H9 (cell line): ENCODE measurements around the gene BEST3. TPM values are rescaled to one million over a fixed set of nuclear protein-coding genes. Genes with fewer than 3 reads are reported as not detected.

ENCODE experiments used
- DNase-seq: peaks from one replicate; pipeline ENCODE4 v3.0.0-alpha.2; 2017
- H2AFZ ChIP-seq: one replicate; pipeline ENCODE4 v1.6.1; 2013; ENCODE audit warnings: mild to moderate bottlenecking, low read length, control low read depth, moderate library complexity
- H2AK5ac ChIP-seq: 2 replicates; pipeline ENCODE4 v1.6.1; 2013; ENCODE audit warnings: low read length, control low read depth, mixed read lengths; ENCODE audit not compliant: insufficient read length
- H2BK120ac ChIP-seq: one replicate; pipeline ENCODE4 v1.6.1; 2013; ENCODE audit warnings: low read depth, mild to moderate bottlenecking, low read length, control low read depth, inconsistent platforms; ENCODE audit not compliant: poor library complexity, severe bottlenecking
- H2BK12ac ChIP-seq: 2 replicates; pipeline ENCODE4 v1.6.1; 2013; ENCODE audit warnings: low read length, control low read depth, mixed read lengths, low read depth; ENCODE audit not compliant: insufficient read length
- H2BK15ac ChIP-seq: 2 replicates; pipeline ENCODE4 v1.6.1; 2013; ENCODE audit warnings: low read depth, low read length, control low read depth
- H2BK20ac ChIP-seq: one replicate; pipeline ENCODE4 v1.6.1; 2013; ENCODE audit warnings: low read depth, mild to moderate bottlenecking, low read length, control low read depth, inconsistent platforms; ENCODE audit not compliant: poor library complexity, severe bottlenecking
- H2BK5ac ChIP-seq: 2 replicates; pipeline ENCODE4 v1.6.1; 2013; ENCODE audit warnings: low read length, control low read depth, mixed read lengths; ENCODE audit not compliant: insufficient read length
- H3K14ac ChIP-seq: 2 replicates; pipeline ENCODE4 v1.6.1; 2013; ENCODE audit warnings: low read length, control low read depth; ENCODE audit not compliant: insufficient read depth
- H3K18ac ChIP-seq: 2 replicates; pipeline ENCODE4 v1.6.1; 2013; ENCODE audit warnings: low read depth, mild to moderate bottlenecking, mixed read lengths, low read length, control low read depth; ENCODE audit not compliant: insufficient read length
- H3K23ac ChIP-seq: 2 replicates; pipeline ENCODE4 v1.6.1; 2013; ENCODE audit warnings: low read length, control low read depth, mixed read lengths, low read depth; ENCODE audit not compliant: insufficient read length
- H3K23me2 ChIP-seq: 2 replicates; pipeline ENCODE4 v1.6.1; 2013; ENCODE audit warnings: low read depth, mild to moderate bottlenecking, mixed read lengths, low read length, control low read depth; ENCODE audit not compliant: insufficient read length, poor library complexity, severe bottlenecking
- H3K27ac ChIP-seq: 2 replicates; pipeline ENCODE4 v1.5.1; 2013; ENCODE audit warnings: low read length, control low read depth, mixed read lengths, low read depth; ENCODE audit not compliant: insufficient read length
- H3K27me3 ChIP-seq: 2 replicates; pipeline ENCODE4 v1.6.1; 2013; ENCODE audit warnings: low read length, control low read depth, inconsistent platforms; ENCODE audit not compliant: insufficient read depth
- H3K4ac ChIP-seq: 2 replicates; pipeline ENCODE4 v1.6.1; 2013; ENCODE audit warnings: low read depth, mild to moderate bottlenecking, control low read depth, inconsistent platforms, low read length, moderate library complexity
- H3K4me1 ChIP-seq: 2 replicates; pipeline ENCODE4 v1.6.1; 2013; ENCODE audit warnings: low read length, control low read depth, inconsistent platforms; ENCODE audit not compliant: insufficient read depth
- H3K4me2 ChIP-seq: 2 replicates; pipeline ENCODE4 v1.6.1; 2013; ENCODE audit warnings: low read length, control low read depth, mixed read lengths; ENCODE audit not compliant: insufficient read length, insufficient read depth
- H3K56ac ChIP-seq: 2 replicates; pipeline ENCODE4 v1.6.1; 2013; ENCODE audit warnings: low read depth, mild to moderate bottlenecking, mixed read lengths, low read length, control low read depth; ENCODE audit not compliant: insufficient read length
- H3K79me1 ChIP-seq: 2 replicates; pipeline ENCODE4 v1.6.1; 2013; ENCODE audit warnings: low read depth, mild to moderate bottlenecking, moderate library complexity, low read length, control low read depth, inconsistent platforms; ENCODE audit not compliant: insufficient read depth, poor library complexity, severe bottlenecking
- H3K79me2 ChIP-seq: 2 replicates; pipeline ENCODE4 v1.6.1; 2013; ENCODE audit warnings: low read length, control low read depth, inconsistent platforms; ENCODE audit not compliant: insufficient read depth
- H3K9ac ChIP-seq: 2 replicates; pipeline ENCODE4 v1.6.1; 2013; ENCODE audit warnings: low read length, control low read depth, mixed read lengths; ENCODE audit not compliant: insufficient read length; ENCODE audit errors: extremely low read depth
- H3K9me3 ChIP-seq: one replicate; pipeline ENCODE4 v1.6.1; 2013; ENCODE audit warnings: low read depth, low read length, inconsistent platforms; ENCODE audit not compliant: control insufficient read depth
- H3T11ph ChIP-seq: one replicate; pipeline ENCODE4 v1.6.1; 2013; ENCODE audit warnings: mild to moderate bottlenecking, low read length, control low read depth, inconsistent platforms
- H4K20me1 ChIP-seq: one replicate; pipeline ENCODE4 v1.6.1; 2013; ENCODE audit not compliant: control insufficient read depth, insufficient read length, insufficient read depth
- H4K5ac ChIP-seq: 2 replicates; pipeline ENCODE4 v1.6.1; 2013; ENCODE audit warnings: low read depth, mild to moderate bottlenecking, mixed read lengths, low read length, control low read depth; ENCODE audit not compliant: insufficient read length
- H4K8ac ChIP-seq: replicated peaks from 2 replicates; pipeline ENCODE4 v1.6.1; 2013; ENCODE audit warnings: low read length, control low read depth, mixed read lengths, low read depth; ENCODE audit not compliant: insufficient read length
- H4K91ac ChIP-seq: 2 replicates; pipeline ENCODE4 v1.6.1; 2013; ENCODE audit warnings: low read depth, mild to moderate bottlenecking, moderate library complexity, mixed read lengths, low read length, control low read depth; ENCODE audit not compliant: insufficient read length
- H3K27ac Mint-ChIP-seq, 3 experiments: 2 replicates in 2 of 3; 3 replicates in 1 of 3; pipeline ENCODE4 v1.8.0; 2020 to 2021; ENCODE audit warnings: mixed read lengths in 3 of 3, mild to moderate bottlenecking in 1 of 3, moderate library complexity in 1 of 3
- H3K27me3 Mint-ChIP-seq: 2 replicates; pipeline ENCODE4 v1.8.0; 2021; ENCODE audit warnings: low read depth, mild to moderate bottlenecking, moderate library complexity, mixed read lengths
- H3K36me3 Mint-ChIP-seq, 3 experiments: 2 replicates in 2 of 3; 3 replicates in 1 of 3; pipeline ENCODE4 v1.8.0; 2020 to 2021; ENCODE audit warnings: low read depth in 3 of 3, mixed read lengths in 3 of 3; ENCODE audit not compliant: insufficient read depth in 1 of 3
- H3K4me1 Mint-ChIP-seq, 2 experiments: 2 replicates each; pipeline ENCODE4 v1.8.0; 2020; ENCODE audit warnings: mixed read lengths in 2 of 2
- H3K4me3 Mint-ChIP-seq, 2 experiments: 2 replicates in 1 of 2; 3 replicates in 1 of 2; pipeline ENCODE4 v1.8.0; 2020 to 2021; ENCODE audit warnings: mild to moderate bottlenecking in 2 of 2, mixed read lengths in 2 of 2, moderate library complexity in 1 of 2
- H3K9me3 Mint-ChIP-seq, 2 experiments: 2 replicates in 1 of 2; 3 replicates in 1 of 2; pipeline ENCODE4 v1.8.0; 2020; ENCODE audit warnings: mild to moderate bottlenecking in 2 of 2, mixed read lengths in 2 of 2, moderate library complexity in 1 of 2
- CTCF ChIP-seq: fragments of 200-600 bp; sonication (generic); conservative IDR thresholded peaks from 3 replicates; pipeline ENCODE4 v1.8.0; 2021; ENCODE audit warnings: antibody characterized with exemption, mild to moderate bottlenecking
- WGBS: extraction: QIAGEN DNeasy Blood & Tissue Kit; methylation state at CpG from one replicate; pipeline ENCODE4 v1.1.7; 2013; ENCODE audit warnings: missing lambda C conversion rate, low lambda C conversion rate, mixed read lengths; ENCODE audit not compliant: insufficient read length; ENCODE audit errors: extremely low coverage; 5-methylcytosine and 5-hydroxymethylcytosine counted together
- total RNA-seq: library from RNA; stranded (reverse); gene quantifications from 2 replicates; pipeline ENCODE4 v1.2.1, GENCODE V29; 2021

Gene BEST3
- total RNA-seq, 1 experiment from 2014 or later: 0.42 TPM

DNA sequence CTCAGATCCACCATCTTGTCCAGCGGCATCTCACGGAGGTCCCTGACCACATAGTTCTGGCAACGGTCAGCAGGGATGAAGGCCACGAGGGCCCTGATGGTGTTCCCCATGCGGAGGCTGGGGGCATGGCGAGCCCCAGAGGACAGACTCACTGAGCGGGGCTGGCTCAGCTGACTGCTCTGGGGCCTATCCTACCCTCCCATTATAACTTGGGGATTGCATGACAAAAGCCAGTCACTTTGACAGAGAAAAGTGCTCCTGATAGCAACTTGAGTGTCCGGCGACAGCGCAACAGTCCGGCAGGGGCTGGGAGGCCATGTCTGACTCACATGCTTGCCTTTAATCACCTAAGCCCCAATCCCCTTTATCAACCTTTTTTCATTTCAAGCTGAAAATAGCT is 88.4 kb downstream of the BEST3 start, which contains the start of gene LRRC10:
Gene LRRC10 (minus strand): TSS at position 179 of the 400 bp plus-strand sequence. CDS start 69 bp downstream, at position 110.
- H2AFZ ChIP-seq: no peak within 1 kb of the TSS
- no peak within 1 kb of the TSS for H4K5ac ChIP-seq
- peaks cover 3% of the 10 kb centered on the region in 2 experiments; a peak in 2 of 4 replicates for H3K4me1 Mint-ChIP-seq
- WGBS: no CpG with 5 or more reads among the region's 11 CpGs
- H2BK20ac ChIP-seq: no peak within 1 kb of the TSS
- no peaks in the 10 kb centered on the region for H3K9me3 Mint-ChIP-seq
- no peaks in the 10 kb centered on the region; the same call in 1 of the 2 replicates for H3K27me3 Mint-ChIP-seq
- no peak within 1 kb of the TSS for H3K56ac ChIP-seq
- no peak within 1 kb of the TSS for H4K8ac ChIP-seq
- no peak for TF ChIP-seq CTCF
- no peak within 1 kb of the TSS for H3K18ac ChIP-seq
- H4K20me1 ChIP-seq: no peaks in the 10 kb centered on the region
- DNase-seq: no peak
- H2BK5ac ChIP-seq: no peak within 1 kb of the TSS
- no peak within 1 kb of the TSS for H2BK12ac ChIP-seq
- no peaks in the 10 kb centered on the region for H3K79me2 ChIP-seq
- no peak within 1 kb of the TSS for H3K4me3 Mint-ChIP-seq
- no peaks in the 10 kb centered on the region for H3K4me1 ChIP-seq
- H3K23ac ChIP-seq: no peak within 1 kb of the TSS
- H2BK15ac ChIP-seq: no peak within 1 kb of the TSS
- no peaks in the 10 kb centered on the region for H3K79me1 ChIP-seq
- no peak within 1 kb of the TSS for H3K4me2 ChIP-seq
- no peak within 1 kb of the TSS for H3K27ac Mint-ChIP-seq
- no peak within 1 kb of the TSS for H2BK120ac ChIP-seq
- no peak within 1 kb of the TSS for H3K4ac ChIP-seq
- no peak within 1 kb of the TSS for H2AK5ac ChIP-seq
- no peak within 1 kb of the TSS for H3K27ac ChIP-seq
- H3K23me2 ChIP-seq: no peaks in the 10 kb centered on the region
- H3K9ac ChIP-seq: no peak within 1 kb of the TSS
- H3K36me3 Mint-ChIP-seq: no peaks in the 10 kb centered on the region
- H3T11ph ChIP-seq: no peak within 1 kb of the TSS
- H3K27me3 ChIP-seq: no peaks in the 10 kb centered on the region
- H4K91ac ChIP-seq: no peak within 1 kb of the TSS
- no peaks in the 10 kb centered on the region for H3K9me3 ChIP-seq
- no peak within 1 kb of the TSS for H3K14ac ChIP-seq
